HG03457 (cell line): ENCODE data around the gene DBP.
"Not testable (repeated sequence)": the region's sequence is repeated elsewhere in the genome, so short reads cannot be mapped to it uniquely, and the experiment has no call there.

Experiments used
- ATAC-seq: cut with Tn5 transposase; IDR thresholded peaks from one replicate; pipeline ENCODE4 v1.9.1; 2021; ENCODE audit warnings: moderate number of reproducible peaks; ENCODE audit not compliant: unreplicated experiment

Gene DBP

GRCh38 chr19:48641850-48642249 is 4.7 kb upstream of the DBP start:
- ATAC-seq, result no peak

GRCh38 chr19:48639483-48640375 is 2.5 kb upstream of the DBP start:
- ATAC-seq, result no peak

GRCh38 chr19:48638831-48639381 is 1.7 kb upstream of the DBP start:
- ATAC-seq, result no peak

GRCh38 chr19:48637948-48638830 is 1.0 kb upstream of the DBP start:
- peak; percentile 8 for ATAC-seq

- peak; percentile 46 for ATAC-seq
These were observed 319 bp upstream of the DBP start for GRCh38 chr19:48637449-48637947.

- no peak for ATAC-seq
These were observed 967 bp downstream of the DBP start for GRCh38 chr19:48635966-48636858.

- no peak for ATAC-seq
These were observed 1.8 kb downstream of the DBP start for GRCh38 chr19:48635263-48635965.

- peak; percentile 33 for ATAC-seq
These were observed 2.5 kb downstream of the DBP start for GRCh38 chr19:48634424-48635262.

GRCh38 chr19:48634036-48634342 is 3.2 kb downstream of the DBP start:
- ATAC-seq, result no peak

GRCh38 chr19:48633148-48634035 is 3.8 kb downstream of the DBP start:
- no peak for ATAC-seq

GRCh38 chr19:48632692-48633147 is 4.5 kb downstream of the DBP start:
- no peak for ATAC-seq

- not testable (repeated sequence) for ATAC-seq
These were observed 4.9 kb downstream of the DBP start for GRCh38 chr19:48632286-48632685.

GRCh38 chr19:48631225-48631624 is 6.0 kb downstream of the DBP start:
- ATAC-seq, result no peak

- no peak for ATAC-seq
These were observed 6.7 kb downstream of the DBP start for GRCh38 chr19:48630296-48631063.

- ATAC-seq, result no peak
These were observed 7.4 kb downstream of the DBP start for GRCh38 chr19:48629599-48630295.

- ATAC-seq, result no peak
These were observed 7.9 kb downstream of the DBP start for GRCh38 chr19:48629297-48629598.
